Inflammatory macrophage treated with lipopolysaccharide for 1 hour (primary cell): ENCODE data around the gene REG4.
"Not testable (repeated sequence)": the region's sequence is repeated elsewhere in the genome, so short reads cannot be mapped to it uniquely, and the experiment has no call there.

Source experiments
- DNase-seq, 2 donors: peaks; one replicate each; pipeline ENCODE4 v3.0.0-alpha.2; 2020 to 2022

The REG4 gene

GRCh38 chr1:119805746-119806145, 5.5 kb downstream of the REG4 start:
- no peak for DNase-seq

- DNase-seq: no peak
Measured at GRCh38 chr1:119805247-119805646, 6.0 kb downstream of the REG4 start.

- DNase-seq: no peak
Measured at GRCh38 chr1:119799599-119800177, 11.6 kb downstream of the REG4 start.

GRCh38 chr1:119799003-119799402, 12.3 kb downstream of the REG4 start:
- DNase-seq: no peak

GRCh38 chr1:119797606-119798005, 13.7 kb downstream of the REG4 start:
- DNase-seq: no peak

GRCh38 chr1:119797162-119797561, 14.1 kb downstream of the REG4 start:
- no peak for DNase-seq

GRCh38 chr1:119795261-119796200, 15.7 kb downstream of the REG4 start:
- DNase-seq: no peak

- no peak for DNase-seq
Measured at GRCh38 chr1:119794876-119795240, 16.4 kb downstream of the REG4 start.

- no peak for DNase-seq
Measured at GRCh38 chr1:119794230-119794875, 16.9 kb downstream of the REG4 start.

GRCh38 chr1:119791377-119791776, 19.9 kb downstream of the REG4 start:
- DNase-seq: no peak

- DNase-seq: no peak
Measured at GRCh38 chr1:119790451-119791198, 20.6 kb downstream of the REG4 start.

GRCh38 chr1:119787776-119788175, 23.5 kb downstream of the REG4 start:
- no peak for DNase-seq

GRCh38 chr1:119786473-119787050, 24.7 kb downstream of the REG4 start:
- DNase-seq: peak in 1 of 2 donors; percentile 31

- not testable (repeated sequence) for DNase-seq
Measured at GRCh38 chr1:119786046-119786445, 25.2 kb downstream of the REG4 start.

GRCh38 chr1:119784191-119784781, 27.0 kb downstream of the REG4 start:
- peak; percentile 62 to 80 for DNase-seq

GRCh38 chr1:119783354-119784185, 27.7 kb downstream of the REG4 start:
- peak; percentile 6 to 23 for DNase-seq

GRCh38 chr1:119782631-119783325, 28.5 kb downstream of the REG4 start:
- DNase-seq: no peak

GRCh38 chr1:119781434-119782210, 29.6 kb downstream of the REG4 start:
- no peak for DNase-seq

- DNase-seq: no peak
Measured at GRCh38 chr1:119779869-119780356, 31.3 kb downstream of the REG4 start.
